OCI-LY7 (cell line): Measurements from ENCODE around the gene LDLRAD1.

Experiments used
- CTCF ChIP-seq: fragments of 200-600 bp; sonication (generic); conservative IDR thresholded peaks from 2 replicates; pipeline ENCODE4 v1.5.1; 2014; ENCODE audit warnings: mild to moderate bottlenecking, antibody characterized with exemption, low read length, moderate library complexity, mixed read lengths
- EZH2phosphoT487 ChIP-seq: fragments of 200-600 bp; sonication (generic); IDR thresholded peaks from 2 replicates; pipeline ENCODE4 v1.6.1; 2018; ENCODE audit warnings: low read depth, borderline replicate concordance, mild to moderate bottlenecking, mixed run types, antibody characterized with exemption, low read length, moderate library complexity, mixed read lengths

DNA sequence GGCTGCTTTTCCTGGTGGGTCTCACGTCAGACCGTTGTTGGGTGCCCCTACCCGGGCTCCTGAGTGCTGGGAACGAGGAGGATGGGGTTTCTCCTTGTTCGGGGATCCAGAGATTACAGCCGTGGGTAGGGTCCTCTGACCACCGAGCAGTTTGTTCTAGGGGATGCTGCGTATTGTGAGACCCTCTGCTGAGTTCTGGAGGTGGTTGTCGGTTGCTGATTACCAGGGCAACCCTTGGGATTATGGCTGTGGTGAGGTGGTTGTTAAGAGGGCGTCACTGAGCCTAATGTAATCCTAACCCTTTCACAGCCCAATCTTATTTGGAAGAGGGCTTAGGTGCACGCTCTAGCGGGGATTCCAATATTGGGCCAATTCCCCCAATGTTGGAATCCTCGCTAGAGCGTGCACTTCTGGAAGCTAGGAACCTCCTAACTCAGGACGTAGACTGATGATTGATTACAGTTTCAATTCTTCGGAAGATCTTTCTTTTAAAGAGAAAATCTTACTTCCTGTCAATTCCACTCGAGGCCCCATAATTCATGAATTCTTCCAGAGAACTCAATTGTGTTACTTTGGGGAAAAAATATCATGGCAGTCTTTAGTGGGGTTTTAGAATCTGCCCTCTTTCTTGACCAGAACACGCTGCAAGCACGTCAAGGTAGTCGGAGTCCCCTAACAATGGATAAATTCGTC lies 35.9 kb upstream of the LDLRAD1 start:
- no peak for TF ChIP-seq EZH2phosphoT487
- no peak for TF ChIP-seq CTCF
